ENCODE measurements around the gene ZDHHC14. TPM values are rescaled to one million over a fixed set of nuclear protein-coding genes. Genes with fewer than 3 reads are reported as not detected.

The ZDHHC14 gene
- total and polyA plus RNA-seq, 4 donors, result 4.3 to 18.3 (median 8.9) TPM

DNA sequence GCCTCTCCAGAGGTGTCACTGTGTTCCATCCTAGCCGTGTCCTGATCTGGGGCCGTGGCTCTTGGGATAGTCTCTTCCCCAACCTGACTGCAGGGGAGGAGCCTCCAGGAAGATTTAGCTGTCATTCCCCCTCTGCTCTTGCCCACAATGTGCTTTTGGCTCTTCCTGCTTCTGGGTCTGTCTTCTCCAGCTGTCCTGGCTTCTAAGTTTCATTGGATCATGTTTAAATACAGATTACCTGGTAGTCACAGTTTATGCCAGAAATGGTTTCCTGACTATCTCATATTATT, 139.1 kb downstream of the ZDHHC14 start:
- ATAC-seq (ENCODE audit: insufficient read depth, low FRiP score), result no peak
- TF ChIP-seq, protein P1, sequence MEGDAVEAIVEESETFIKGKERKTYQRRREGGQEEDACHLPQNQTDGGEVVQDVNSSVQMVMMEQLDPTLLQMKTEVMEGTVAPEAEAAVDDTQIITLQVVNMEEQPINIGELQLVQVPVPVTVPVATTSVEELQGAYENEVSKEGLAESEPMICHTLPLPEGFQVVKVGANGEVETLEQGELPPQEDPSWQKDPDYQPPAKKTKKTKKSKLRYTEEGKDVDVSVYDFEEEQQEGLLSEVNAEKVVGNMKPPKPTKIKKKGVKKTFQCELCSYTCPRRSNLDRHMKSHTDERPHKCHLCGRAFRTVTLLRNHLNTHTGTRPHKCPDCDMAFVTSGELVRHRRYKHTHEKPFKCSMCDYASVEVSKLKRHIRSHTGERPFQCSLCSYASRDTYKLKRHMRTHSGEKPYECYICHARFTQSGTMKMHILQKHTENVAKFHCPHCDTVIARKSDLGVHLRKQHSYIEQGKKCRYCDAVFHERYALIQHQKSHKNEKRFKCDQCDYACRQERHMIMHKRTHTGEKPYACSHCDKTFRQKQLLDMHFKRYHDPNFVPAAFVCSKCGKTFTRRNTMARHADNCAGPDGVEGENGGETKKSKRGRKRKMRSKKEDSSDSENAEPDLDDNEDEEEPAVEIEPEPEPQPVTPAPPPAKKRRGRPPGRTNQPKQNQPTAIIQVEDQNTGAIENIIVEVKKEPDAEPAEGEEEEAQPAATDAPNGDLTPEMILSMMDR (IDR thresholded peaks at IDR 0.05; ENCODE audit: control extremely low read depth, extremely low read depth), result no peak
- no peaks in the 10 kb centered on the region for H3K27me3 ChIP-seq (ENCODE audit: control insufficient read depth in 3 of 3, insufficient read depth in 3 of 3, low read length in 2 of 3)
- no peaks in the 10 kb centered on the region for H3K36me3 ChIP-seq (ENCODE audit: control insufficient read depth in 4 of 4, insufficient read depth in 4 of 4, low read length in 4 of 4)
- no peak for DNase-seq
- H3K9ac ChIP-seq (ENCODE audit: insufficient read depth in 1 of 2, low read length in 2 of 2), result no peak overlapping the region
- no peak overlapping the region for H3K4me3 ChIP-seq
- H3K9me3 ChIP-seq (ENCODE audit: control insufficient read depth in 4 of 4, insufficient read depth in 3 of 4, low read length in 3 of 4), result no peaks in the 10 kb centered on the region
- 82 to 91% methylated on average over 2 of the region's 2 CpGs for WGBS, 2 donors
- peaks cover 0 to 28% (median 4%) of the 10 kb centered on the region in 5 donors for H3K4me1 ChIP-seq (ENCODE audit: control insufficient read depth in 5 of 5, insufficient read depth in 5 of 5, low read length in 5 of 5)
- H3K27ac ChIP-seq (ENCODE audit: low read depth in 1 of 2, low read length in 1 of 2), result no peak overlapping the region

DNA sequence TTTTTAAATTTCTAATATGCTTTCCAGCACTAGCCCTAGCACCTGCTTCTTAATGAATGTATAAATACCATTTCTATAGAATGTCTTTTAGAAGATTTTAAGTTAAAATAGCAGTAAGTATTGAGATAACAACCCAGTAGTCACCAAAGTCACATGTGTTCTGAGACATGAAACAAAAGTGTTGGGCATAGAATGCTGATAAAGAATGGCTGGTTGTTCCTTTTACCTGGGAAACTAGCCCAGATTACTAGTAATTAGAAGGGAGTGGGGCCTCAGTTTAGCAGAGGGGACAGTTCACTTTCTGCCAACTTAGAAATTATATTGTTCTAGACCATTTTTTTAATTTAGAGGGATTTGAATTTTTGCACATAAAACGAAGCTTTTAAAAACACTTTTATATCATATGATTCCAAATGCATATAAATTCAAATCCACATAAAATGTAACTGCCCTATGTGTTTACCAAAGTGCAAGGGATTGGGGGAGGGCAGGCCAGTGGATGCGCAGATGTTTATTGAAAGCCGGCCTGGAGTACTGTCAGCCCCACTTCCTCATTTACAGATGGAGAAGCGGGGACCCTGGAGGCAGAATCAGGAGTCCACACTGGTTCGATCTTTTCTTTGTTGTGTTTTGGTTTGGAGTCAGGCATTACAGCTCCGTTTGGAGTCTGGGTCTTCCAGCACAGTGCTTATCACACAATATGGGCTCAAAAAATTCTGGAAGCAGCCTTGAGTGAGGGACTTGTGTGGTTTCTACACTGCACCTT, 139.8 kb downstream of the ZDHHC14 start:
- ATAC-seq (ENCODE audit: insufficient read depth, low FRiP score) (no peak), DNase-seq (no peak)
- Histone ChIP-seq H3K27me3 (ENCODE audit: control insufficient read depth in 3 of 3, insufficient read depth in 3 of 3, low read length in 2 of 3) (no peaks in the 10 kb centered on the region), H3K36me3 (ENCODE audit: control insufficient read depth in 4 of 4, insufficient read depth in 4 of 4, low read length in 4 of 4) (no peaks in the 10 kb centered on the region), H3K27ac (ENCODE audit: low read depth in 1 of 2, low read length in 1 of 2) (peak overlapping the region in 1 of 2 donors; percentile 11), H3K9ac (ENCODE audit: insufficient read depth in 1 of 2, low read length in 2 of 2) (no peak overlapping the region), H3K4me1 (ENCODE audit: control insufficient read depth in 5 of 5, insufficient read depth in 5 of 5, low read length in 5 of 5) (peaks cover 0 to 28% (median 4%) of the 10 kb centered on the region in 5 donors), H3K9me3 (ENCODE audit: control insufficient read depth in 4 of 4, insufficient read depth in 3 of 4, low read length in 3 of 4) (no peaks in the 10 kb centered on the region), H3K4me3 (no peak overlapping the region)
- TF ChIP-seq, protein P1 (IDR thresholded peaks at IDR 0.05; ENCODE audit: control extremely low read depth, extremely low read depth), result no peak
- 56 to 79% methylated on average over 6 of the region's 6 CpGs for whole genome bisulfite sequencing, 2 donors

DNA sequence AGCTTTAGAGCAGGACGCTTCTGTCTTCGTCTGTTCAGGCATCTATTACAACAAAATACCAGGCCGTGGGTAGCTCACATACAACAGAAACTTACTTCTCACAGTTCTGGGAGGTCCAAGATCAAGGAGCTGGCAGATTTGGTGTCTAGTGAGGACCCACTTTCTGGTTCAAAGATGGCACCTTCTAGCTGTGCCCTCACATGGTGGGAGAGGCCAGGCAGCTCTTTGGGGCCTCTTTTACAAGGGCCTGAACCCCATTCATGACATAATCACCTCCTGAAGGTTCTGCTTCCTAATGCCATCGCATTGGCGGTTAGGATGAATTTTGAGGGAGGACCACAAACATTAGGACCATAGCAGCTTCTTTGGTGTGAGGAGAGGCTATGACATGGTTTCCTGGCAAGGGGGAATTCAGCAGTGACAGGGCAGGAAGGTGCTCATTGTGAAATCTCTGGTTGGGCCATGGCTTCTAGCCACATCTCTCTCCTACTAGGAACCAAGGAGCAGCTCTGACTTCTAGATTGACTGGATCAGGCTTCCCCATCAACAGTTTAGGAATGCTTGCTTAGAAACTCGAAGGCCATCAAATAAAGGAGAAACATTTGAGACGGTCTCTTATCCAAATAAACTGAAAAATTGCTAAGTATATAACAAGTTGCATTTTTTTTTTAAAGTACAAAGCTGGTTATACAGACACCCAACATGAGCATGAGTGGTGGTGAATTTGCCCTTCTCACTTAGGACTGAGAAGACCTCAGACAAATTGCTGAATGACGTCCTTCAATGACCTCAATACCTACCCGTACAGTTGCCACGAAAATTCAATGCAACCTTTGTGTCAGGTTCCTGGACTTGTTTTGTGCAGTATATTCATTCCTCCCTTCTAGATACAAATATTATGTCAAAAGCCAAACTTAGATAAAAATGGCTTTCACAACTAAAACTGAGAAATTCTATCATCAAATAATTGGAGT, 140.7 kb downstream of the ZDHHC14 start:
- ATAC-seq (ENCODE audit: insufficient read depth, low FRiP score) (no peak), DNase-seq (no peak)
- Histone ChIP-seq H3K36me3 (ENCODE audit: control insufficient read depth in 4 of 4, insufficient read depth in 4 of 4, low read length in 4 of 4) (no peaks in the 10 kb centered on the region), H3K9me3 (ENCODE audit: control insufficient read depth in 4 of 4, insufficient read depth in 3 of 4, low read length in 3 of 4) (no peaks in the 10 kb centered on the region), H3K9ac (ENCODE audit: insufficient read depth in 1 of 2, low read length in 2 of 2) (no peak overlapping the region), H3K4me1 (ENCODE audit: control insufficient read depth in 5 of 5, insufficient read depth in 5 of 5, low read length in 5 of 5) (peaks cover 0 to 33% (median 4%) of the 10 kb centered on the region in 5 donors), H3K27ac (ENCODE audit: low read depth in 1 of 2, low read length in 1 of 2) (peak overlapping the region in 1 of 2 donors; percentile 11), H3K27me3 (ENCODE audit: control insufficient read depth in 3 of 3, insufficient read depth in 3 of 3, low read length in 2 of 3) (no peaks in the 10 kb centered on the region), H3K4me3 (no peak overlapping the region)
- TF ChIP-seq, protein P1 (IDR thresholded peaks at IDR 0.05; ENCODE audit: control extremely low read depth, extremely low read depth), result no peak
- 74 to 83% methylated on average over 10 of the region's 10 CpGs for WGBS, 2 donors

Measured in lung (tissue), 12 donors.